H1 (cell line): ENCODE data around the gene TSPAN5. TPM values are rescaled to one million over a fixed set of nuclear protein-coding genes. Genes with fewer than 3 reads are reported as not detected.
"Not testable (repeated sequence)": the region's sequence is repeated elsewhere in the genome, so short reads cannot be mapped to it uniquely, and the experiment has no call there.

ENCODE experiments used
- CTCF ChIA-PET: fragments of 300-600 bp; sonication (Branson Sonifier 250); formaldehyde crosslinking; loops from one replicate; lab custom pipeline; 2021; ENCODE audit not compliant: partially characterized antibody; lab: Charles Lee
- POLR2A ChIA-PET: fragments of 300-600 bp; sonication (Branson Sonifier 250); formaldehyde crosslinking; loops from one replicate; lab custom pipeline; 2021; ENCODE audit warnings: inconsistent platforms; ENCODE audit not compliant: partially characterized antibody; lab: Charles Lee
- DNase-seq, 2 experiments: peaks; one replicate each; pipeline versions ENCODE4 v3.0.0 to v3.0.0-alpha.2; 2010 to 2022; ENCODE audit warnings: low spot score in 2 of 2, low read depth in 1 of 2, mixed read lengths in 1 of 2
- FAIRE-seq: peaks from 2 replicates; lab custom pipeline; 2011; peaks lifted over from hg19 to GRCh38; lab: Jason Lieb, UNC
- H2AFZ ChIP-seq: 2 replicates; pipeline ENCODE4 v1.8.1; 2012; ENCODE audit warnings: low read length, inconsistent platforms
- H2AK5ac ChIP-seq: 2 replicates; pipeline ENCODE4 v1.6.1; 2013; ENCODE audit warnings: low read depth, low read length
- H2BK120ac ChIP-seq: replicated peaks from 2 replicates; pipeline ENCODE3; 2013; ENCODE audit warnings: low read depth, low read length, inconsistent platforms
- H2BK12ac ChIP-seq: 2 replicates; pipeline ENCODE4 v1.6.1; 2013; ENCODE audit warnings: low read depth, low read length
- H2BK15ac ChIP-seq: 2 replicates; pipeline ENCODE4 v1.6.1; 2013; ENCODE audit warnings: low read length
- H2BK20ac ChIP-seq: 2 replicates; pipeline ENCODE4 v1.6.1; 2013; ENCODE audit warnings: low read length
- H2BK5ac ChIP-seq: 2 replicates; pipeline ENCODE4 v1.6.1; 2013; ENCODE audit warnings: low read depth, low read length
- H3K14ac ChIP-seq: 2 replicates; pipeline ENCODE4 v1.6.1; 2013; ENCODE audit warnings: inconsistent platforms; ENCODE audit not compliant: insufficient read length
- H3K18ac ChIP-seq: 2 replicates; pipeline ENCODE4 v1.6.1; 2013; ENCODE audit warnings: low read length; ENCODE audit errors: extremely low read depth
- H3K23ac ChIP-seq: 2 replicates; pipeline ENCODE4 v1.6.1; 2013; ENCODE audit warnings: inconsistent platforms; ENCODE audit not compliant: insufficient read length
- H3K23me2 ChIP-seq: 2 replicates; pipeline ENCODE4 v1.6.1; 2013; ENCODE audit warnings: low read depth, low read length
- H3K27ac ChIP-seq: 2 replicates; pipeline ENCODE4 v1.6.1; 2011; ENCODE audit warnings: low read depth, low read length, inconsistent platforms
- H3K27me3 ChIP-seq, 4 experiments: replicated peaks in 1 of 4; 1 replicate in 1 of 4; 2 replicates in 3 of 4; pipeline versions ENCODE4 v1.6.1 to v1.8.1; 2011 to 2013; ENCODE audit warnings: low read length in 3 of 4, mild to moderate bottlenecking in 3 of 4, inconsistent platforms in 2 of 4, mixed read lengths in 2 of 4, moderate library complexity in 1 of 4; ENCODE audit not compliant: control insufficient read depth in 3 of 4, insufficient read depth in 3 of 4; ENCODE audit errors: extremely low read depth in 1 of 4
- H3K36me3 ChIP-seq, 4 experiments: 2 replicates each; pipeline versions ENCODE4 v1.6.1 to v1.8.1; 2011 to 2013; ENCODE audit warnings: mild to moderate bottlenecking in 4 of 4, low read length in 3 of 4, moderate library complexity in 2 of 4, control low read depth in 1 of 4, inconsistent platforms in 1 of 4; ENCODE audit not compliant: insufficient read depth in 4 of 4, control insufficient read depth in 2 of 4
- H3K4ac ChIP-seq: replicated peaks from 2 replicates; pipeline ENCODE3; 2013; ENCODE audit warnings: low read length, low read depth, mixed read lengths, inconsistent platforms; ENCODE audit not compliant: insufficient read length
- H3K4me1 ChIP-seq, 4 experiments: replicated peaks in 1 of 4; 1 replicate in 1 of 4; 2 replicates in 3 of 4; pipeline versions ENCODE4 v1.6.1 to v1.8.1; 2011 to 2013; ENCODE audit warnings: low read length in 3 of 4, inconsistent platforms in 2 of 4, mixed read lengths in 1 of 4; ENCODE audit not compliant: insufficient read depth in 4 of 4, control insufficient read depth in 3 of 4
- H3K4me2 ChIP-seq, 2 experiments: 2 replicates each; pipeline versions ENCODE4 v1.6.1 to v1.8.1; 2011 to 2013; ENCODE audit warnings: low read depth in 2 of 2, low read length in 2 of 2, control low read depth in 1 of 2, inconsistent platforms in 1 of 2, mild to moderate bottlenecking in 1 of 2; ENCODE audit not compliant: insufficient read depth in 1 of 2
- H3K4me3 ChIP-seq, 4 experiments: fragments of 200-600, 300-600 bp in 1 of 4; sonication (generic), shearing (Covaris generic), sonication (Bioruptor Twin) in 1 of 4; 2 replicates each; pipeline versions ENCODE4 v1.5.1 to v1.8.1; 2011 to 2016; ENCODE audit warnings: low read length in 4 of 4, low read depth in 3 of 4, control low read depth in 2 of 4, inconsistent platforms in 2 of 4, mild to moderate bottlenecking in 2 of 4, mixed read lengths in 1 of 4, moderate library complexity in 1 of 4; ENCODE audit not compliant: insufficient read depth in 2 of 4; ENCODE audit errors: extremely low read depth in 1 of 4
- H3K56ac ChIP-seq: replicated peaks from 2 replicates; pipeline ENCODE3; 2013; ENCODE audit warnings: low read depth, mild to moderate bottlenecking, mixed read lengths, low read length, inconsistent platforms; ENCODE audit not compliant: insufficient read length
- H3K79me1 ChIP-seq: 2 replicates; pipeline ENCODE4 v1.6.1; 2013; ENCODE audit warnings: low read depth, low read length, control low read depth
- H3K79me2 ChIP-seq, 2 experiments: 2 replicates each; pipeline versions ENCODE4 v1.6.1 to v1.8.1; 2012 to 2013; ENCODE audit warnings: low read length in 2 of 2, mild to moderate bottlenecking in 2 of 2, inconsistent platforms in 1 of 2; ENCODE audit not compliant: insufficient read depth in 2 of 2, control insufficient read depth in 1 of 2
- H3K9ac ChIP-seq, 4 experiments: replicated peaks in 1 of 4; 1 replicate in 1 of 4; 2 replicates in 3 of 4; pipeline versions ENCODE4 v1.6.1 to v1.8.1; 2011 to 2013; ENCODE audit warnings: low read depth in 3 of 4, low read length in 3 of 4, control low read depth in 2 of 4, mild to moderate bottlenecking in 2 of 4, moderate library complexity in 2 of 4, inconsistent platforms in 1 of 4; ENCODE audit errors: extremely low read depth in 1 of 4
- H3K9me3 ChIP-seq, 2 experiments: 2 replicates each; pipeline versions ENCODE4 v1.6.1 to v1.8.1; 2012 to 2013; ENCODE audit warnings: mild to moderate bottlenecking in 2 of 2, moderate library complexity in 2 of 2, control low read depth in 1 of 2, inconsistent platforms in 1 of 2, low read depth in 1 of 2, low read length in 1 of 2, mixed read lengths in 1 of 2; ENCODE audit not compliant: insufficient read depth in 2 of 2
- H4K20me1 ChIP-seq, 2 experiments: replicated peaks in 1 of 2; 2 replicates each; pipeline versions ENCODE3 to v1.8.1; 2011 to 2013; ENCODE audit warnings: inconsistent platforms in 2 of 2, low read length in 2 of 2, mild to moderate bottlenecking in 1 of 2; ENCODE audit not compliant: insufficient read depth in 2 of 2, control insufficient read depth in 1 of 2
- H4K5ac ChIP-seq: 2 replicates; pipeline ENCODE4 v1.6.1; 2013; ENCODE audit warnings: low read length, low read depth, mixed read lengths, inconsistent platforms; ENCODE audit not compliant: insufficient read length
- H4K8ac ChIP-seq: 2 replicates; pipeline ENCODE4 v1.8.0; 2013; ENCODE audit warnings: mild to moderate bottlenecking, moderate library complexity, low read length, inconsistent platforms; ENCODE audit not compliant: insufficient read depth; ENCODE audit errors: extremely low read depth
- H4K91ac ChIP-seq: replicated peaks from 2 replicates; pipeline ENCODE3; 2013; ENCODE audit warnings: low read length, mixed read lengths, inconsistent platforms; ENCODE audit not compliant: insufficient read length
- ATF3 ChIP-seq: IDR thresholded peaks from 2 replicates; pipeline ENCODE4 v1.6.1; 2011; ENCODE audit warnings: low read depth, mild to moderate bottlenecking, low read length; ENCODE audit not compliant: insufficient read depth
- KDM4A ChIP-seq: IDR thresholded peaks from one replicate; pipeline ENCODE4 v1.7.1; 2012; ENCODE audit warnings: low read depth, mild to moderate bottlenecking, moderate library complexity, low read length, inconsistent platforms; ENCODE audit not compliant: severe bottlenecking
- RAD21 ChIP-seq, 2 experiments: IDR thresholded peaks in 1 of 2; conservative IDR thresholded peaks in 1 of 2; 2 replicates each; pipeline ENCODE4 v1.6.1; 2011; ENCODE audit warnings: low read depth in 2 of 2, low read length in 2 of 2, improper control_type of control experiment in 1 of 2, inconsistent platforms in 1 of 2, mild to moderate bottlenecking in 1 of 2, moderate library complexity in 1 of 2
- SUZ12 ChIP-seq: fragments of 200-600 bp; sonication (generic); IDR thresholded peaks from 2 replicates; pipeline ENCODE4 v1.6.1; 2012; ENCODE audit warnings: mild to moderate bottlenecking, inconsistent platforms, low read length, moderate library complexity, mixed read lengths
- WGBS, 2 experiments: shearing (Covaris generic) in 1 of 2; methylation state at CpG; one replicate each; pipeline versions ENCODE4 v1.1.6 to v1.1.7; 2013 to 2015; ENCODE audit warnings: low lambda C conversion rate in 2 of 2, mixed read lengths in 2 of 2, inconsistent platforms in 1 of 2, low coverage in 1 of 2, missing lambda C conversion rate in 1 of 2; ENCODE audit not compliant: insufficient replicate concordance in 2 of 2, insufficient coverage in 1 of 2, insufficient read length in 1 of 2; ENCODE audit errors: extremely low coverage in 1 of 2, missing lambda C conversion rate in 1 of 2; 5-methylcytosine and 5-hydroxymethylcytosine counted together
- polyA plus RNA-seq, 7 experiments: library from polyadenylated mRNA; depleted of rRNA in 3 of 7; stranded (reverse) in 5 of 7; unstranded in 2 of 7; fragments of >200 nt in 5 of 7; fragments of 200-250 nt in 2 of 7; gene quantifications; 1 replicate in 5 of 7; 2 replicates in 1 of 7; 4 replicates in 1 of 7; pipeline versions ENCODE4 v1.2.1 to v1.2.3, GENCODE V29; 2011 to 2013; ENCODE audit warnings: missing spikeins in 2 of 7, mixed read lengths in 2 of 7
- total RNA-seq: library from RNA; stranded (reverse); fragmentation: NEBNext Ultra II Directional; extraction: Animal tissue kit (Norgen Biotek cat#: 25700); gene quantifications from 2 replicates; pipeline ENCODE4 v1.2.1, GENCODE V29; 2021

Gene TSPAN5
- total and polyA plus RNA-seq, 2 of the 8 experiments (the other 6 are each of a cell fraction or from before 2014, with no cell fraction given) = 17.6 to 21.2 TPM

- no peak for TF ChIP-seq ATF3
- no peak for TF ChIP-seq SUZ12
- TF ChIP-seq KDM4A = no peak
- TF ChIP-seq RAD21 (IDR thresholded peaks at IDR 0.05 in 1 of 2, conservative IDR thresholded peaks at IDR 0.05 in 1 of 2; ENCODE audit: low read depth in 2 of 2, low read length in 2 of 2) = no peak
- TF ChIP-seq, all 59 proteins: peak for 0
Measured at GRCh38 chr4:98480535-98480934, 177.9 kb downstream of the TSPAN5 start (continued).

GRCh38 chr4:98479590-98479989, 178.8 kb downstream of the TSPAN5 start:
- H2AFZ ChIP-seq, H3K27me3 ChIP-seq, H3K23me2 ChIP-seq, FAIRE-seq, POLR2A ChIA-PET, H3K4me3 ChIP-seq, H2BK15ac ChIP-seq, H2BK5ac ChIP-seq, H3K4ac ChIP-seq, H3K14ac ChIP-seq, DNase-seq, H2AK5ac ChIP-seq, H3K56ac ChIP-seq, H3K9ac ChIP-seq, H3K79me2 ChIP-seq, H3K79me1 ChIP-seq, H2BK12ac ChIP-seq, H3K18ac ChIP-seq, H3K36me3 ChIP-seq, H3K23ac ChIP-seq, H4K8ac ChIP-seq, H2BK20ac ChIP-seq, H3K9me3 ChIP-seq, H4K20me1 ChIP-seq, H4K5ac ChIP-seq, H3K27ac ChIP-seq, H4K91ac ChIP-seq, H3K4me2 ChIP-seq, H3K4me1 ChIP-seq, H2BK120ac ChIP-seq: not testable (repeated sequence)
- 78% methylated on average over 2 of the region's 2 CpGs; no CpG with 5 or more reads in 1 of the 2 experiments for WGBS, 2 experiments
- CTCF ChIA-PET = interaction anchor here (1.4 to 2.5 kb wide), 3 partner anchors 12 to 36 kb away, joined by 3 to 13 read pairs (median 8); no protein-coding TSS in a partner anchor
